ENCODE results near the gene LONP2.
A peak's percentile ranks its signal among the peaks of the same experiment; 100 is the strongest.
"Not testable (repeated sequence)": the region's sequence is repeated elsewhere in the genome, so short reads cannot be mapped to it uniquely, and the experiment has no call there.

LONP2 gene

GRCh38 chr16:48369765-48370164, 125.7 kb downstream of the LONP2 start:
- no peak for ATAC-seq

GRCh38 chr16:48370229-48370628, 126.1 kb downstream of the LONP2 start:
- no peak for ATAC-seq
- DNase-seq, result no peak

More at GRCh38 chr16:48369765-48370164, 125.7 kb downstream of the LONP2 start:
- no peak for DNase-seq

GRCh38 chr16:48370668-48371392, 126.7 kb downstream of the LONP2 start:
- DNase-seq, ATAC-seq: not testable (repeated sequence)

- DNase-seq (no peak), ATAC-seq (no peak)
These were observed 127.3 kb downstream of the LONP2 start for GRCh38 chr16:48371393-48371780.

GRCh38 chr16:48372744-48373143, 128.6 kb downstream of the LONP2 start:
- no peak for DNase-seq

GRCh38 chr16:48373258-48374029, 129.3 kb downstream of the LONP2 start:
- DNase-seq (no peak), ATAC-seq (no peak)

More at GRCh38 chr16:48372744-48373143, 128.6 kb downstream of the LONP2 start:
- no peak for ATAC-seq

- DNase-seq (no peak), ATAC-seq (no peak)
These were observed 130.2 kb downstream of the LONP2 start for GRCh38 chr16:48374255-48374654.

GRCh38 chr16:48377301-48377700, 133.2 kb downstream of the LONP2 start:
- not testable (repeated sequence) for DNase-seq, ATAC-seq

- DNase-seq (no peak), ATAC-seq (no peak)
These were observed 134.2 kb downstream of the LONP2 start for GRCh38 chr16:48378276-48378675.

GRCh38 chr16:48378836-48379235, 134.7 kb downstream of the LONP2 start:
- no peak for DNase-seq

GRCh38 chr16:48381201-48381600, 137.1 kb downstream of the LONP2 start:
- DNase-seq, result no peak
- no peak for ATAC-seq

More at GRCh38 chr16:48378836-48379235, 134.7 kb downstream of the LONP2 start:
- ATAC-seq, result no peak

- no peak for DNase-seq
These were observed 138.0 kb downstream of the LONP2 start for GRCh38 chr16:48382131-48382530.

GRCh38 chr16:48383009-48383876, 139.1 kb downstream of the LONP2 start:
- DNase-seq (no peak), ATAC-seq (no peak)

More at GRCh38 chr16:48382131-48382530, 138.0 kb downstream of the LONP2 start:
- no peak for ATAC-seq

- no peak for ATAC-seq
- DNase-seq, result no peak
These were observed 139.9 kb downstream of the LONP2 start for GRCh38 chr16:48383877-48384519.

GRCh38 chr16:48384520-48385252, 140.6 kb downstream of the LONP2 start:
- DNase-seq, result peak; percentile 52
- peak; percentile 69 for ATAC-seq

- ATAC-seq (peak; percentile 78), DNase-seq (peak; percentile 90)
These were observed 141.4 kb downstream of the LONP2 start, which contains the start of gene SIAH1 for GRCh38 chr16:48385253-48386150. SIAH1 (minus strand) TSS chr16:48385413; CDS start chr16:48362428, 22,985 bp downstream.

- DNase-seq (no peak), ATAC-seq (no peak)
These were observed 142.6 kb downstream of the LONP2 start for GRCh38 chr16:48386559-48387312.

GRCh38 chr16:48392407-48392806, 148.3 kb downstream of the LONP2 start:
- DNase-seq, result no peak

More at GRCh38 chr16:48392407-48392806, 148.3 kb downstream of the LONP2 start:
- no peak for ATAC-seq

Measured in stimulated activated naive CD8-positive, alpha-beta T cell treated with anti-CD3 and anti-CD28 coated beads, Interleukin-15, Interleukin-2, amounts not matched to agents 100 U/mL and 50 U/mL, for 24 hours (primary cell).